ENCODE measurements around the gene ORC6.

DNA sequence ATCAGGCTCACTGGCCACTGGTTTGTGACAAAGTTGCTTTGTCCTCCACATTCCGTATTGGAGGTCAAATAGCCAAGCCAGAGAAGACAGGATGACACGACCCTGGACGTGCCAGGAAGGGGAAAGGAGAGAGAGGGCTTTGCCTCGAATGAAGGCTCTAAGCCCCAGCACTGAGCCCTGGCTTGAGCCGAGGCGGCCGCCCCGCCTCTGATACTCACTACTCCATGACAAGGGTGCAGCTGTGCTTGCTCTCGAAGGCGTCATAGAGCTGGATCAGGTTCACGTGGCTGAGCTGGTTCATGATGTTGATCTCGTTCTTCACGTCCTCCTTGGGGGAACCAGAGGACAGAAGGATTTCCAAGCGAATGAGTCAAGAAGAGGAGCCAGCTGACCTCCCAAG is 39.3 kb downstream of the ORC6 start:
- TF ChIP-seq EZH2 (IDR thresholded peaks at IDR 0.05; ENCODE audit: insufficient read depth, poor library complexity, severe bottlenecking), result no peak
- no peak for TF ChIP-seq EZH2phosphoT487 (IDR thresholded peaks at IDR 0.05; ENCODE audit: insufficient read depth, low read depth)

Data from GM23248 (cell line).